Measurements from ENCODE around the gene SEMA5B.

Gene SEMA5B

GRCh38 chr3:122962149-122962548 is 65.4 kb downstream of the SEMA5B start:
- Histone ChIP-seq H3K4me3 (ENCODE audit: insufficient read depth, low read length, poor library complexity, severe bottlenecking) (no peak overlapping the region), H3F3A (ENCODE audit: insufficient read depth) (no peaks in the 10 kb centered on the region), H3K4me2 (ENCODE audit: low read depth, low read length, poor library complexity, severe bottlenecking) (no peak overlapping the region), H4K20me1 (ENCODE audit: low read depth, low read length) (no peaks in the 10 kb centered on the region), H3K9me3 (ENCODE audit: insufficient read depth, low read length) (no peaks in the 10 kb centered on the region), H3K79me2 (ENCODE audit: insufficient read depth, low read length) (no peaks in the 10 kb centered on the region), H2AFZ (ENCODE audit: low read depth, low read length, severe bottlenecking) (no peak overlapping the region), H3K27me3 (ENCODE audit: low read length) (no peaks in the 10 kb centered on the region), H3K27ac (ENCODE audit: low read depth, low read length) (no peak overlapping the region), H3K9me2 (replicated peaks; ENCODE audit: insufficient read depth, low read length) (no peaks in the 10 kb centered on the region), H3K9ac (ENCODE audit: low read length) (no peak overlapping the region), H3K36me3 (ENCODE audit: low read length) (no peaks in the 10 kb centered on the region)
- no peak for TF ChIP-seq CTCF (IDR thresholded peaks at IDR 0.05; ENCODE audit: insufficient read depth, low read length, poor library complexity, severe bottlenecking)
- TF ChIP-seq EZH2phosphoT487 (conservative IDR thresholded peaks at IDR 0.05; ENCODE audit: low read length), result no peak

- no peaks in the 10 kb centered on the region for H3F3A ChIP-seq (ENCODE audit: insufficient read depth)
- H3K4me3 ChIP-seq (ENCODE audit: insufficient read depth, low read length, poor library complexity, severe bottlenecking), result no peak overlapping the region
- no peak for TF ChIP-seq EZH2phosphoT487 (conservative IDR thresholded peaks at IDR 0.05; ENCODE audit: low read length)
- TF ChIP-seq CTCF (IDR thresholded peaks at IDR 0.05; ENCODE audit: insufficient read depth, low read length, poor library complexity, severe bottlenecking), result no peak
- no peak overlapping the region for H2AFZ ChIP-seq (ENCODE audit: low read depth, low read length, severe bottlenecking)
- H3K79me2 ChIP-seq (ENCODE audit: insufficient read depth, low read length), result no peaks in the 10 kb centered on the region
- H3K36me3 ChIP-seq (ENCODE audit: low read length), result no peaks in the 10 kb centered on the region
- H4K20me1 ChIP-seq (ENCODE audit: low read depth, low read length), result no peaks in the 10 kb centered on the region
- no peaks in the 10 kb centered on the region for H3K9me2 ChIP-seq (replicated peaks; ENCODE audit: insufficient read depth, low read length)
- no peak overlapping the region for H3K4me2 ChIP-seq (ENCODE audit: low read depth, low read length, poor library complexity, severe bottlenecking)
- no peak overlapping the region for H3K9ac ChIP-seq (ENCODE audit: low read length)
- H3K9me3 ChIP-seq (ENCODE audit: insufficient read depth, low read length), result no peaks in the 10 kb centered on the region
- H3K27me3 ChIP-seq (ENCODE audit: low read length), result no peaks in the 10 kb centered on the region
- H3K27ac ChIP-seq (ENCODE audit: low read depth, low read length), result no peak overlapping the region
Measured at GRCh38 chr3:122961146-122961545, 66.4 kb downstream of the SEMA5B start.

GRCh38 chr3:122960652-122961051 is 66.9 kb downstream of the SEMA5B start:
- H3K4me2 ChIP-seq (ENCODE audit: low read depth, low read length, poor library complexity, severe bottlenecking), result no peak overlapping the region
- no peak for TF ChIP-seq CTCF (IDR thresholded peaks at IDR 0.05; ENCODE audit: insufficient read depth, low read length, poor library complexity, severe bottlenecking)
- TF ChIP-seq EZH2phosphoT487 (conservative IDR thresholded peaks at IDR 0.05; ENCODE audit: low read length), result no peak
- no peak overlapping the region for H3K4me3 ChIP-seq (ENCODE audit: insufficient read depth, low read length, poor library complexity, severe bottlenecking)
- no peaks in the 10 kb centered on the region for H3K9me3 ChIP-seq (ENCODE audit: insufficient read depth, low read length)
- no peaks in the 10 kb centered on the region for H3K79me2 ChIP-seq (ENCODE audit: insufficient read depth, low read length)
- H3K27ac ChIP-seq (ENCODE audit: low read depth, low read length), result no peak overlapping the region
- H3K9me2 ChIP-seq (replicated peaks; ENCODE audit: insufficient read depth, low read length), result no peaks in the 10 kb centered on the region
- no peak overlapping the region for H2AFZ ChIP-seq (ENCODE audit: low read depth, low read length, severe bottlenecking)
- H3K27me3 ChIP-seq (ENCODE audit: low read length), result no peaks in the 10 kb centered on the region
- H3F3A ChIP-seq (ENCODE audit: insufficient read depth), result no peaks in the 10 kb centered on the region
- H3K9ac ChIP-seq (ENCODE audit: low read length), result no peak overlapping the region
- no peaks in the 10 kb centered on the region for H3K36me3 ChIP-seq (ENCODE audit: low read length)
- H4K20me1 ChIP-seq (ENCODE audit: low read depth, low read length), result no peaks in the 10 kb centered on the region
